Pulmonary artery endothelial cell (primary cell): ENCODE data around the gene EEF1AKMT4. TPM values are rescaled to one million over a fixed set of nuclear protein-coding genes. Genes with fewer than 3 reads are reported as not detected.

Experiments used
- DNase-seq: peaks from one replicate; pipeline ENCODE4 v3.0.0-alpha.2; 2011; ENCODE audit warnings: low read depth, low spot score
- total RNA-seq: library from RNA; depleted of rRNA; stranded (reverse); fragments of >200 nt; gene quantifications from 2 replicates; pipeline ENCODE4 v1.2.3, GENCODE V29; 2014

EEF1AKMT4 gene
- total RNA-seq, 1 donor from 2014 or later = 4.3 TPM

- no peak for DNase-seq
These were observed 14.0 kb upstream of the EEF1AKMT4 start for GRCh38 chr3:184235381-184236032.

GRCh38 chr3:184236033-184236410, 13.4 kb upstream of the EEF1AKMT4 start:
- DNase-seq = no peak

- no peak for DNase-seq
These were observed 12.8 kb upstream of the EEF1AKMT4 start for GRCh38 chr3:184236636-184237035.

- no peak for DNase-seq
These were observed 12.3 kb upstream of the EEF1AKMT4 start for GRCh38 chr3:184237211-184237610.

- DNase-seq = no peak
These were observed 11.7 kb upstream of the EEF1AKMT4 start for GRCh38 chr3:184237807-184238206.

- no peak for DNase-seq
These were observed 11.1 kb upstream of the EEF1AKMT4 start for GRCh38 chr3:184238246-184238818.

GRCh38 chr3:184239221-184239620, 10.3 kb upstream of the EEF1AKMT4 start:
- no peak for DNase-seq

- no peak for DNase-seq
These were observed 9.8 kb upstream of the EEF1AKMT4 start for GRCh38 chr3:184239708-184240107.

GRCh38 chr3:184240384-184241140, 8.9 kb upstream of the EEF1AKMT4 start:
- no peak for DNase-seq

- DNase-seq = no peak
These were observed 8.4 kb upstream of the EEF1AKMT4 start for GRCh38 chr3:184241141-184241446.

- DNase-seq = no peak
These were observed 7.8 kb upstream of the EEF1AKMT4 start for GRCh38 chr3:184241447-184242296.

- DNase-seq = no peak
These were observed 7.2 kb upstream of the EEF1AKMT4 start for GRCh38 chr3:184242297-184242685.

GRCh38 chr3:184248454-184249411, 739 bp upstream of the EEF1AKMT4 start, which contains the start of gene ALG3:
ALG3 (minus strand) TSS chr3:184248962; CDS start chr3:184248940, 22 bp downstream.
- DNase-seq = peak; percentile 64

GRCh38 chr3:184250167-184250828, 826 bp downstream of the EEF1AKMT4 start:
- DNase-seq = peak; percentile 64

GRCh38 chr3:184255291-184256039, 6.0 kb downstream of the EEF1AKMT4 start:
- DNase-seq = no peak

GRCh38 chr3:184257083-184257915, 7.8 kb downstream of the EEF1AKMT4 start:
- DNase-seq = no peak

GRCh38 chr3:184258926-184259325, 9.5 kb downstream of the EEF1AKMT4 start:
- DNase-seq = no peak

- DNase-seq = no peak
These were observed 10.0 kb downstream of the EEF1AKMT4 start for GRCh38 chr3:184259396-184259877.
